H9 (cell line): ENCODE data around the gene USH2A. TPM values are rescaled to one million over a fixed set of nuclear protein-coding genes. Genes with fewer than 3 reads are reported as not detected.

Experiments
- DNase-seq: peaks from one replicate; pipeline ENCODE4 v3.0.0-alpha.2; 2017
- H2AFZ ChIP-seq: one replicate; pipeline ENCODE4 v1.6.1; 2013; ENCODE audit warnings: mild to moderate bottlenecking, low read length, control low read depth, moderate library complexity
- H2AK5ac ChIP-seq: 2 replicates; pipeline ENCODE4 v1.6.1; 2013; ENCODE audit warnings: low read length, control low read depth, mixed read lengths; ENCODE audit not compliant: insufficient read length
- H2BK120ac ChIP-seq: one replicate; pipeline ENCODE4 v1.6.1; 2013; ENCODE audit warnings: low read depth, mild to moderate bottlenecking, low read length, control low read depth, inconsistent platforms; ENCODE audit not compliant: poor library complexity, severe bottlenecking
- H2BK12ac ChIP-seq: 2 replicates; pipeline ENCODE4 v1.6.1; 2013; ENCODE audit warnings: low read length, control low read depth, mixed read lengths, low read depth; ENCODE audit not compliant: insufficient read length
- H2BK15ac ChIP-seq: 2 replicates; pipeline ENCODE4 v1.6.1; 2013; ENCODE audit warnings: low read depth, low read length, control low read depth
- H2BK20ac ChIP-seq: one replicate; pipeline ENCODE4 v1.6.1; 2013; ENCODE audit warnings: low read depth, mild to moderate bottlenecking, low read length, control low read depth, inconsistent platforms; ENCODE audit not compliant: poor library complexity, severe bottlenecking
- H2BK5ac ChIP-seq: 2 replicates; pipeline ENCODE4 v1.6.1; 2013; ENCODE audit warnings: low read length, control low read depth, mixed read lengths; ENCODE audit not compliant: insufficient read length
- H3K14ac ChIP-seq: 2 replicates; pipeline ENCODE4 v1.6.1; 2013; ENCODE audit warnings: low read length, control low read depth; ENCODE audit not compliant: insufficient read depth
- H3K18ac ChIP-seq: 2 replicates; pipeline ENCODE4 v1.6.1; 2013; ENCODE audit warnings: low read depth, mild to moderate bottlenecking, mixed read lengths, low read length, control low read depth; ENCODE audit not compliant: insufficient read length
- H3K23ac ChIP-seq: 2 replicates; pipeline ENCODE4 v1.6.1; 2013; ENCODE audit warnings: low read length, control low read depth, mixed read lengths, low read depth; ENCODE audit not compliant: insufficient read length
- H3K23me2 ChIP-seq: 2 replicates; pipeline ENCODE4 v1.6.1; 2013; ENCODE audit warnings: low read depth, mild to moderate bottlenecking, mixed read lengths, low read length, control low read depth; ENCODE audit not compliant: insufficient read length, poor library complexity, severe bottlenecking
- H3K27ac ChIP-seq: 2 replicates; pipeline ENCODE4 v1.5.1; 2013; ENCODE audit warnings: low read length, control low read depth, mixed read lengths, low read depth; ENCODE audit not compliant: insufficient read length
- H3K27me3 ChIP-seq: 2 replicates; pipeline ENCODE4 v1.6.1; 2013; ENCODE audit warnings: low read length, control low read depth, inconsistent platforms; ENCODE audit not compliant: insufficient read depth
- H3K4ac ChIP-seq: 2 replicates; pipeline ENCODE4 v1.6.1; 2013; ENCODE audit warnings: low read depth, mild to moderate bottlenecking, control low read depth, inconsistent platforms, low read length, moderate library complexity
- H3K4me1 ChIP-seq: 2 replicates; pipeline ENCODE4 v1.6.1; 2013; ENCODE audit warnings: low read length, control low read depth, inconsistent platforms; ENCODE audit not compliant: insufficient read depth
- H3K4me2 ChIP-seq: 2 replicates; pipeline ENCODE4 v1.6.1; 2013; ENCODE audit warnings: low read length, control low read depth, mixed read lengths; ENCODE audit not compliant: insufficient read length, insufficient read depth
- H3K56ac ChIP-seq: 2 replicates; pipeline ENCODE4 v1.6.1; 2013; ENCODE audit warnings: low read depth, mild to moderate bottlenecking, mixed read lengths, low read length, control low read depth; ENCODE audit not compliant: insufficient read length
- H3K79me1 ChIP-seq: 2 replicates; pipeline ENCODE4 v1.6.1; 2013; ENCODE audit warnings: low read depth, mild to moderate bottlenecking, moderate library complexity, low read length, control low read depth, inconsistent platforms; ENCODE audit not compliant: insufficient read depth, poor library complexity, severe bottlenecking
- H3K79me2 ChIP-seq: 2 replicates; pipeline ENCODE4 v1.6.1; 2013; ENCODE audit warnings: low read length, control low read depth, inconsistent platforms; ENCODE audit not compliant: insufficient read depth
- H3K9ac ChIP-seq: 2 replicates; pipeline ENCODE4 v1.6.1; 2013; ENCODE audit warnings: low read length, control low read depth, mixed read lengths; ENCODE audit not compliant: insufficient read length; ENCODE audit errors: extremely low read depth
- H3K9me3 ChIP-seq: one replicate; pipeline ENCODE4 v1.6.1; 2013; ENCODE audit warnings: low read depth, low read length, inconsistent platforms; ENCODE audit not compliant: control insufficient read depth
- H3T11ph ChIP-seq: one replicate; pipeline ENCODE4 v1.6.1; 2013; ENCODE audit warnings: mild to moderate bottlenecking, low read length, control low read depth, inconsistent platforms
- H4K20me1 ChIP-seq: one replicate; pipeline ENCODE4 v1.6.1; 2013; ENCODE audit not compliant: control insufficient read depth, insufficient read length, insufficient read depth
- H4K5ac ChIP-seq: 2 replicates; pipeline ENCODE4 v1.6.1; 2013; ENCODE audit warnings: low read depth, mild to moderate bottlenecking, mixed read lengths, low read length, control low read depth; ENCODE audit not compliant: insufficient read length
- H4K8ac ChIP-seq: replicated peaks from 2 replicates; pipeline ENCODE4 v1.6.1; 2013; ENCODE audit warnings: low read length, control low read depth, mixed read lengths, low read depth; ENCODE audit not compliant: insufficient read length
- H4K91ac ChIP-seq: 2 replicates; pipeline ENCODE4 v1.6.1; 2013; ENCODE audit warnings: low read depth, mild to moderate bottlenecking, moderate library complexity, mixed read lengths, low read length, control low read depth; ENCODE audit not compliant: insufficient read length
- H3K27ac Mint-ChIP-seq, 3 experiments: 2 replicates in 2 of 3; 3 replicates in 1 of 3; pipeline ENCODE4 v1.8.0; 2020 to 2021; ENCODE audit warnings: mixed read lengths in 3 of 3, mild to moderate bottlenecking in 1 of 3, moderate library complexity in 1 of 3
- H3K27me3 Mint-ChIP-seq: 2 replicates; pipeline ENCODE4 v1.8.0; 2021; ENCODE audit warnings: low read depth, mild to moderate bottlenecking, moderate library complexity, mixed read lengths
- H3K36me3 Mint-ChIP-seq, 3 experiments: 2 replicates in 2 of 3; 3 replicates in 1 of 3; pipeline ENCODE4 v1.8.0; 2020 to 2021; ENCODE audit warnings: low read depth in 3 of 3, mixed read lengths in 3 of 3; ENCODE audit not compliant: insufficient read depth in 1 of 3
- H3K4me1 Mint-ChIP-seq, 2 experiments: 2 replicates each; pipeline ENCODE4 v1.8.0; 2020; ENCODE audit warnings: mixed read lengths in 2 of 2
- H3K4me3 Mint-ChIP-seq, 2 experiments: 2 replicates in 1 of 2; 3 replicates in 1 of 2; pipeline ENCODE4 v1.8.0; 2020 to 2021; ENCODE audit warnings: mild to moderate bottlenecking in 2 of 2, mixed read lengths in 2 of 2, moderate library complexity in 1 of 2
- H3K9me3 Mint-ChIP-seq, 2 experiments: 2 replicates in 1 of 2; 3 replicates in 1 of 2; pipeline ENCODE4 v1.8.0; 2020; ENCODE audit warnings: mild to moderate bottlenecking in 2 of 2, mixed read lengths in 2 of 2, moderate library complexity in 1 of 2
- CTCF ChIP-seq: fragments of 200-600 bp; sonication (generic); conservative IDR thresholded peaks from 3 replicates; pipeline ENCODE4 v1.8.0; 2021; ENCODE audit warnings: antibody characterized with exemption, mild to moderate bottlenecking
- WGBS: extraction: QIAGEN DNeasy Blood & Tissue Kit; methylation state at CpG from one replicate; pipeline ENCODE4 v1.1.7; 2013; ENCODE audit warnings: missing lambda C conversion rate, low lambda C conversion rate, mixed read lengths; ENCODE audit not compliant: insufficient read length; ENCODE audit errors: extremely low coverage; 5-methylcytosine and 5-hydroxymethylcytosine counted together
- total RNA-seq: library from RNA; stranded (reverse); gene quantifications from 2 replicates; pipeline ENCODE4 v1.2.1, GENCODE V29; 2021

Gene USH2A
- total RNA-seq, 1 experiment from 2014 or later, result 0.11 TPM

GRCh38 chr1:215669806-215670491 lies 753.3 kb downstream of the USH2A start:
- peak; percentile 43 for DNase-seq
- Histone ChIP-seq H3K27me3 (no peaks in the 10 kb centered on the region), H3K79me2 (no peaks in the 10 kb centered on the region), H3K4me1 (peaks cover 5% of the 10 kb centered on the region), H3K23ac (no peak overlapping the region), H4K8ac (no peak overlapping the region), H2BK12ac (no peak overlapping the region), H2AFZ (no peak overlapping the region), H3K4me2 (no peak overlapping the region), H3T11ph (no peak overlapping the region), H3K9me3 (no peaks in the 10 kb centered on the region), H4K5ac (no peak overlapping the region), H3K4ac (no peak overlapping the region), H3K79me1 (no peaks in the 10 kb centered on the region), H2BK15ac (no peak overlapping the region), H2AK5ac (no peak overlapping the region), H3K9ac (no peak overlapping the region), H2BK5ac (no peak overlapping the region), H2BK20ac (no peak overlapping the region), H3K18ac (no peak overlapping the region), H3K23me2 (no peaks in the 10 kb centered on the region), H3K27ac (no peak overlapping the region), H3K56ac (no peak overlapping the region), H2BK120ac (no peak overlapping the region), H4K20me1 (no peaks in the 10 kb centered on the region), H4K91ac (no peak overlapping the region), H3K14ac (no peak overlapping the region)
- no CpG with 5 or more reads among the region's 4 CpGs for WGBS
- Mint-ChIP-seq H3K4me1 (peaks cover 26 to 33% of the 10 kb centered on the region in 2 experiments), H3K27ac (peak overlapping the region in 1 of 3 experiments; percentile 42; a peak in 1 of 7 replicates), H3K4me3 (no peak overlapping the region), H3K9me3 (peaks cover 0 to 2% of the 10 kb centered on the region in 2 experiments; a peak in 1 of 5 replicates), H3K36me3 (no peaks in the 10 kb centered on the region), H3K27me3 (no peaks in the 10 kb centered on the region)
- no peak for TF ChIP-seq CTCF
